Measurements from ENCODE around the gene DPP6. TPM values are rescaled to one million over a fixed set of nuclear protein-coding genes. Genes with fewer than 3 reads are reported as not detected.

DPP6 gene
- total RNA-seq, 1 experiment from 2014 or later, result not detected

DNA sequence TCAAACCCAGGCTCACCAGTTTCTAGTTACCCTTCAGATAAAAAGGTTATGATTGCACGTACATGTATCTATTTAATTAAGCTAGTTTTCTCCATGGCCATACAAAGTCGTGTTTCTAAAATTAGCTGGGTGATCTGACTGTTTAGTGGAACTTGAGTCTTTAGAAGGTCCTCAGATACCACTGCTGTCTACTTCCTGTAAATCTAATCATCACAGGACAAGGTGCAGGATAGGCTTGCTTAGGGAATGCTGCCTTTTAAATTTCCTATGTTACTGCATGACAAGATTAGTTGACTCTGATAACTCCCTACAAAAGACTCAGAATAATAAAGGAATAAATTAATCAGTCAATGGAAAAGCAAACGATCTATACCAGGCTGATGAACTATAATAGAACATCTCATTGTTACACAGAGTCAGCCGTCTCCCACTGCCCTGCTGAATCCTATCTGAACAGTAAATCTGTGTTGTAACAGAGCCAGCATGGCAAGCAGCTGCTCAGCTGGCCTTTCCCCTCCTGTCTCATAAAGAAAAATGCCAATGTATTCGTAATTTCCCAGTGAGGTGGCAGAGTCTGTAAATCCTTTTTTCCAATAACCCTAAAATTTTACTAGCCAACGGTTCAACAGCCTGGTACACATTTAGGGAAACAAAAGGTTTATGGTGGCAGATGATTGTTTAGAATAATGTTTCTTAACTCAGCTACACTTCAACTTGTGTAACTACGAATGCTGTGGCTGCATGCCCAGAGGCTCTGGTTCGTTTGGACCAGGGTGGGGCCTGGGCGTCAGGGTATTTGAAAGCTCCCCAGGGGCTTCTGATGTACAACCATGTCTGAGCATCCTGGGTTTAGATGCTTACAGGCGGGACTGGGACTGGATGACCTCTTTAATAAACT is 632.7 kb downstream of the DPP6 start:
- Mint-ChIP-seq H3K27me3 (ENCODE audit: insufficient read depth, unreplicated experiment) (peaks cover 24% of the 10 kb centered on the region), H3K36me3 (ENCODE audit: insufficient read depth, unreplicated experiment) (no peaks in the 10 kb centered on the region), H3K4me3 (ENCODE audit: unreplicated experiment) (no peak overlapping the region), H3K27ac (ENCODE audit: unreplicated experiment) (no peak overlapping the region), H3K9me3 (ENCODE audit: unreplicated experiment) (no peaks in the 10 kb centered on the region), H3K4me1 (ENCODE audit: low read depth, unreplicated experiment) (no peaks in the 10 kb centered on the region)
- H3K4me1 ChIP-seq, result no peaks in the 10 kb centered on the region
- no peak overlapping the region for H3K4me3 ChIP-seq (ENCODE audit: low read depth, low read length)
- no peaks in the 10 kb centered on the region for H3K27me3 ChIP-seq (replicated peaks; ENCODE audit: control insufficient read depth, insufficient read depth, low read length)
- CTCF ChIA-PET, result no interaction called here
- no peaks in the 10 kb centered on the region for H3K36me3 ChIP-seq (ENCODE audit: control insufficient read depth, insufficient read depth, low read length)
- POLR2A ChIA-PET, result interaction anchor here (0.6 kb wide), 1 partner anchor 610 kb away, joined by 3 read pairs; no protein-coding TSS in a partner anchor
- TF ChIP-seq, protein P1, sequence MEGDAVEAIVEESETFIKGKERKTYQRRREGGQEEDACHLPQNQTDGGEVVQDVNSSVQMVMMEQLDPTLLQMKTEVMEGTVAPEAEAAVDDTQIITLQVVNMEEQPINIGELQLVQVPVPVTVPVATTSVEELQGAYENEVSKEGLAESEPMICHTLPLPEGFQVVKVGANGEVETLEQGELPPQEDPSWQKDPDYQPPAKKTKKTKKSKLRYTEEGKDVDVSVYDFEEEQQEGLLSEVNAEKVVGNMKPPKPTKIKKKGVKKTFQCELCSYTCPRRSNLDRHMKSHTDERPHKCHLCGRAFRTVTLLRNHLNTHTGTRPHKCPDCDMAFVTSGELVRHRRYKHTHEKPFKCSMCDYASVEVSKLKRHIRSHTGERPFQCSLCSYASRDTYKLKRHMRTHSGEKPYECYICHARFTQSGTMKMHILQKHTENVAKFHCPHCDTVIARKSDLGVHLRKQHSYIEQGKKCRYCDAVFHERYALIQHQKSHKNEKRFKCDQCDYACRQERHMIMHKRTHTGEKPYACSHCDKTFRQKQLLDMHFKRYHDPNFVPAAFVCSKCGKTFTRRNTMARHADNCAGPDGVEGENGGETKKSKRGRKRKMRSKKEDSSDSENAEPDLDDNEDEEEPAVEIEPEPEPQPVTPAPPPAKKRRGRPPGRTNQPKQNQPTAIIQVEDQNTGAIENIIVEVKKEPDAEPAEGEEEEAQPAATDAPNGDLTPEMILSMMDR (IDR thresholded peaks at IDR 0.05; ENCODE audit: insufficient read depth in 1 of 2, low read depth in 1 of 2, low read length in 1 of 2, severe bottlenecking in 1 of 2, unreplicated experiment in 1 of 2), result no peak
- H3K9me3 ChIP-seq, result no peaks in the 10 kb centered on the region
- no peak for DNase-seq
- BruUV-seq (replicated peaks), result no TSS peak
- intact Hi-C loops (cut with micrococcal nuclease; ENCODE audit: unreplicated experiment), result no loop called here

DNA sequence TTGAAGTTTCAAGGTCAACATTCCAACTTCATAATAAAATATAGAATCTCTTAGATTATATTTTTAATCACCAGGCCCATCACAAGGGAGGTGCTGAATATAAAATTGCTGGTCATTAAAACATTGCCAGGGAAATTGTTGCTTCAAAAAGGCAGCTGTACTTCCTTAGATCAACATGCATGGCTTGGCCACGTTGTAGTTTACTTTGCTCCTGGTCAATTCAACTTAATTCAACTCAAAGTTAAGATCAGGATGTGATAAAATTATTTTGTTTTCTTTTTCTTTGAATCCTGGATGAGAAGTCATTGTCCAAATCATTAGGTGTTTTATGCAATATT is 633.3 kb downstream of the DPP6 start:
- peaks cover 25% of the 10 kb centered on the region for H3K27me3 Mint-ChIP-seq (ENCODE audit: insufficient read depth, unreplicated experiment)
- Histone ChIP-seq H3K27me3 (replicated peaks; ENCODE audit: control insufficient read depth, insufficient read depth, low read length) (no peaks in the 10 kb centered on the region), H3K36me3 (ENCODE audit: control insufficient read depth, insufficient read depth, low read length) (no peaks in the 10 kb centered on the region), H3K4me3 (ENCODE audit: low read depth, low read length) (no peak overlapping the region), H3K4me1 (no peaks in the 10 kb centered on the region), H3K9me3 (no peaks in the 10 kb centered on the region)
- POLR2A ChIA-PET, result no interaction called here
- H3K36me3 Mint-ChIP-seq (ENCODE audit: insufficient read depth, unreplicated experiment), result no peaks in the 10 kb centered on the region
- CTCF ChIA-PET, result no interaction called here
- DNase-seq, result no peak
- no peak overlapping the region for H3K4me3 Mint-ChIP-seq (ENCODE audit: unreplicated experiment)
- H3K27ac Mint-ChIP-seq (ENCODE audit: unreplicated experiment), result no peak overlapping the region
- TF ChIP-seq, protein P1 (IDR thresholded peaks at IDR 0.05; ENCODE audit: insufficient read depth in 1 of 2, low read depth in 1 of 2, low read length in 1 of 2, severe bottlenecking in 1 of 2, unreplicated experiment in 1 of 2), result no peak
- H3K4me1 Mint-ChIP-seq (ENCODE audit: low read depth, unreplicated experiment), result no peaks in the 10 kb centered on the region
- intact Hi-C loops (cut with micrococcal nuclease; ENCODE audit: unreplicated experiment), result no loop called here
- BruUV-seq (replicated peaks), result no TSS peak
- no peaks in the 10 kb centered on the region for H3K9me3 Mint-ChIP-seq (ENCODE audit: unreplicated experiment)

DNA sequence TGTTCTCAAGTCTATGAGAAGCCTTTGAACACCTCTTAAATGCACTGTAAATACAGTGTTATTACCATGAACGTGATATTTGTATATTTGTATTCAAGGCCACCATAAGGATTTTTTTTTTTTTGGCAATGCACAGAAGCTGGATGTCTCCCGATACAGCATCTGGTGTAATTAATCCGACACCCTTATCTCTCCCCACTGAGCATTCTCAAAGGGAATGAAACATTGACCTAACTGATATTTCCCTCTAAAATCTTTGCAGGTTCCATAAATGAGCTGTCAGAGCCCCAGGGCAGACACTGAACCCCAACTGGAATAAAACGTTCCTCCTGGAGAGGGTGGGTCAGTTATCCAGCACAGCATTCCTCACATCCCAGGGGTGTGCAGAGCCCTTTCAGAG is 634.1 kb downstream of the DPP6 start:
- H3K27ac Mint-ChIP-seq (ENCODE audit: unreplicated experiment), result no peak overlapping the region
- H3K9me3 ChIP-seq, result no peaks in the 10 kb centered on the region
- DNase-seq, result no peak
- no peaks in the 10 kb centered on the region for H3K36me3 Mint-ChIP-seq (ENCODE audit: insufficient read depth, unreplicated experiment)
- no peaks in the 10 kb centered on the region for H3K36me3 ChIP-seq (ENCODE audit: control insufficient read depth, insufficient read depth, low read length)
- H3K4me3 Mint-ChIP-seq (ENCODE audit: unreplicated experiment), result no peak overlapping the region
- no peak overlapping the region for H3K4me3 ChIP-seq (ENCODE audit: low read depth, low read length)
- ChIA-PET POLR2A (no interaction called here), CTCF (no interaction called here)
- intact Hi-C loops (cut with micrococcal nuclease; ENCODE audit: unreplicated experiment), result no loop called here
- TF ChIP-seq, protein P1 (IDR thresholded peaks at IDR 0.05; ENCODE audit: insufficient read depth in 1 of 2, low read depth in 1 of 2, low read length in 1 of 2, severe bottlenecking in 1 of 2, unreplicated experiment in 1 of 2), result no peak
- no peaks in the 10 kb centered on the region for H3K27me3 ChIP-seq (replicated peaks; ENCODE audit: control insufficient read depth, insufficient read depth, low read length)
- no TSS peak for BruUV-seq (replicated peaks)
- H3K9me3 Mint-ChIP-seq (ENCODE audit: unreplicated experiment), result no peaks in the 10 kb centered on the region
- no peaks in the 10 kb centered on the region for H3K4me1 Mint-ChIP-seq (ENCODE audit: low read depth, unreplicated experiment)
- no peaks in the 10 kb centered on the region for H3K4me1 ChIP-seq
- H3K27me3 Mint-ChIP-seq (ENCODE audit: insufficient read depth, unreplicated experiment), result peaks cover 25% of the 10 kb centered on the region

All from Caco-2 (cell line).